NCI-H460 (cell line): ENCODE data around the gene VMAC. TPM values are rescaled to one million over a fixed set of nuclear protein-coding genes. Genes with fewer than 3 reads are reported as not detected.
"Not testable (repeated sequence)": the region's sequence is repeated elsewhere in the genome, so short reads cannot be mapped to it uniquely, and the experiment has no call there.

ENCODE experiments used
- DNase-seq: peaks from one replicate; pipeline ENCODE4 v3.0.0-alpha.2; 2016; ENCODE audit warnings: low read depth; ENCODE audit errors: extremely low read depth
- total RNA-seq: library from RNA; depleted of rRNA; stranded (reverse); fragments of >200 nt; shearing (Covaris generic); gene quantifications from 2 replicates; pipeline ENCODE4 v1.2.3, GENCODE V29; 2014

Gene VMAC
- total RNA-seq, 1 experiment from 2014 or later = 3.7 TPM

- not testable (repeated sequence) for DNase-seq
These were observed 21.4 kb upstream of the VMAC start for GRCh38 chr19:5883157-5883873.

DNA sequence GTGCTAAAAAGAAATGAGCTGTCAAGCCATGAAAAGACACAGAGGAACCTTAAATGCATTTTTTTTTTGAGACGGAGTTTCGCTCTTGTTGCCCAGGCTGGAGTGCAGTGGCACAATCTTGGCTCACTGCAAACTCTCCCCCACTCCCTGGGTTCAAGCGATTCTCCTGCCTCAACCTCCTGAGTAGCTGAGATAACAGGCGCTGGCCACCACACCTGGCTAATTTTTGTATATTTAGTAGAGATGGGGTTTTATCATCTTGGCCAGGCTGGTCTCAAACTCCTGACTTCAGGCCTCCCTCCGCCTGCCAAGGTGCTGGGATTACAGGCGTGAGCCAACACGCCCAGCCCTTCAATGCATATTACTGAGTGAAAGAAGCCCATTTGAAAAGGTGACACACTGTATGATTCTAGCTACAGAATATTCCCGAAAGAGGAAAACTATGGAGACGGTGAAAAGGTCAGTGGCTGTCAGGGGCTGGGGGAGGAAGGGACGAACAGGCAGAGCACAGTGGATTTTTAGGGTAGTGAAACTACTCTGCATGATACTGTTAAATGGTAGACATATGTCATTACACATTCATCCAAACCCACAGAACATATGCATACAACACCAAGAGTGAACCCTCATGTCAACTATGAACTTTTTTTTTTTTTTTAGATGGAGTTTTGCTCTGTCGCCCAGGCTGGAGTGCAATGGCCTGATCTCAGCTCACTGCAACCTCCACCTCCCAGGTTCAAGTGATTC is 20.4 kb upstream of the VMAC start:
- not testable (repeated sequence) for DNase-seq

- no peak for DNase-seq
These were observed 15.2 kb upstream of the VMAC start for GRCh38 chr19:5889288-5889971.

- DNase-seq = no peak
These were observed 14.6 kb upstream of the VMAC start for GRCh38 chr19:5890099-5890498.

DNA sequence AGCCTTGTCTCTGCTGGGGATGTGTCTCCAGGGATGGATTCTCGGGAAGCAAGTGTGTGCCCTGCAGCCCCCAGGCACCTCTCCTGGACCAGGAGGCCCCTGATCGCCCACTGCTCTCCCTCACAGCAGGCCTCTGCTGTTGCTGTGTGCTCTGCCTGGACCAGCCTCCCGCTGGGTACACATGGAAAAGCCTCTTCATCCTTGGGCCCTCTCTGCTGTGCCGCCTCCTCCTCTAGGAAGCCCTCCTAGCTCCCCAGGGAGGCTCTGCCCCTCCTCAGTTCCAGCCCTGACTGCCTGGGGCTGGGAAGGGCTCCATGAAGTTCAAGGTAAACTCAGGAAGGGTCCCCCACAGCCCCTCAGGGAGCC is 13.1 kb upstream of the VMAC start:
- no peak for DNase-seq

GRCh38 chr19:5891938-5892771 is 12.5 kb upstream of the VMAC start:
- DNase-seq = peak; percentile 16

DNA sequence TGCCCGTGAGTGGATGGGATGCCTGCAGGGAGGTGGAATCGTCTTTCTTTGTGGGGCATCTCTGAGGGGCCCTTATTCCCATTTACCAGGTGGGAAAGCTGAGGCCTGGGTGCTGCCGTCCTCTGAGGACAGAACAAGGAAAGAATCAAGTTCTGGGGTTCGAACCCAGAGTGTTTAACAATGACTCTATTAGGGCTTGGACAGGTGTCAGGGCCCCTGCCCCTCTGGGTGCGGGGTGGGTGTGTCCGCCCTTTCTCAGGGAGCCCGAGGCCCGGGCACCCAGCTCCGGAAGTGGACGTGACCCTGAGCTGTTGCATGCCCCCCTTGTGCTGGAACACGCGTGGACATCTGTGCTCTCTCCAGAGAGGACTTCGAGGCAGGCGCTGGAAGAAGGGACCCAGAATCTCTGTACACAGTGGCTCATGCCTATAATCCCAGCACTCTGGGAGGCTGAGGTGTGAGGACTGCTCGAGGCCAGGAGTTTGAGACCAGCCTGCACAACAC is 11.8 kb upstream of the VMAC start:
- no peak for DNase-seq

GRCh38 chr19:5893296-5893903 is 11.3 kb upstream of the VMAC start:
- DNase-seq = no peak

- DNase-seq = no peak
These were observed 10.6 kb upstream of the VMAC start for GRCh38 chr19:5893907-5894703.

- DNase-seq = no peak
These were observed 9.8 kb upstream of the VMAC start for GRCh38 chr19:5894704-5895349.

DNA sequence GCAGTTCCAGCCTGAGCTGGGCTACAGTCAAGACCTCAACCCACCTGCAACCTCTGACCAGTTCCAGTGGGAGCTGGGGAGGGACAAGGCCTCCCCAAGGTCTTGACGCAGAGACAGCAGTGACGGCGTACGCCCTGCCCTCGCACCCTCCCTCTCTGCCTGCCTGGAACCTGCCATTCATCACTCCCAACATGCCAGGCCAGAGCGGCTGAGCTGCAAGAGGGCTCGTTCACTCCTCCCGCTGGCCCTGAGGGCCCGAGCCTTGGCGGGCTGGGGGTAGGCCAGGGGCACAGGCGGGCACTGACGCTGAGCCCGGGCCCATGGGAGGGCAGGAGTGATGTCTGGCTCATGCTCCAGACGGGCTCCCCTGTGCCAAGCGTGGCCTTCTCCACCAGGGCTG is 9.3 kb upstream of the VMAC start:
- no peak for DNase-seq

- DNase-seq = no peak
These were observed 8.8 kb upstream of the VMAC start for GRCh38 chr19:5895890-5896289.

- DNase-seq = no peak
These were observed 8.2 kb upstream of the VMAC start for GRCh38 chr19:5896365-5897076.

GRCh38 chr19:5897189-5897969 is 7.3 kb upstream of the VMAC start:
- no peak for DNase-seq

DNA sequence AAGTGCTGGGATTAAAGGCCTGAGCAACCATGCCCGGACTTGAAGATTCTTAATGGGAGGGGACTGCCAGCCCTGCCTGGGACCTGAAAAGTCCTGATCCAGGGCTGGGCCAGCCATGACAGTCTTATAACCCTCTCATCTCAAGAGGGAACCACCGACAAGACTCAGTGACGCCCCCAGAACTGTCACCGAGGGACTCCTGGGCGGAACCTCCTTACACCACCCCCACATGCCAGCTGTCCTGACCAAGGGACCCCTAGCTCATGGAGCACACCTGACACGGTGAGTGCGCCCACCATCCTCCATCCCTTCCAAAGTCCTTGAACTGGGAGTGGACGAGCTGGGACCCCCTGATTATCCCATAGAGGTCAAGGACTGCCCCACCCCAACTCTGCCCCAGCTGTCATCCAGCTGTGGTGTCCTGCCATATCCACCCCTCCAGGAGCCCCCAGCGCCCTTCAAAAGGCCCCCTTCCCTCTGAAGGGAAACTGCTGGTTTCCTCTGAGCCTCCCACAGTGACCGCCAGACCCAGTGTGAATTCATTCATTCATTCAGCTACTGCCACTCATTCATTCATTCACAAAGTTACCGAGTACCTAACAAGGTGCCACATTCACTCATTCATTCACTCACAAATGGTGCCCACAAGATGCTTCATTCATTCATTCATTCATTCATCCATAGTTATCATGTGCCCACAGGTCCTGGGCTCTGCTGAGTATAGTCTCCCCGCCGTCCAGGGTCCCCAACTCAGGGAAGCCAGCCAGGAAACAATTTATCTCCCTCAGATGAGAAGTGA is 4.7 kb upstream of the VMAC start:
- DNase-seq = no peak

DNA sequence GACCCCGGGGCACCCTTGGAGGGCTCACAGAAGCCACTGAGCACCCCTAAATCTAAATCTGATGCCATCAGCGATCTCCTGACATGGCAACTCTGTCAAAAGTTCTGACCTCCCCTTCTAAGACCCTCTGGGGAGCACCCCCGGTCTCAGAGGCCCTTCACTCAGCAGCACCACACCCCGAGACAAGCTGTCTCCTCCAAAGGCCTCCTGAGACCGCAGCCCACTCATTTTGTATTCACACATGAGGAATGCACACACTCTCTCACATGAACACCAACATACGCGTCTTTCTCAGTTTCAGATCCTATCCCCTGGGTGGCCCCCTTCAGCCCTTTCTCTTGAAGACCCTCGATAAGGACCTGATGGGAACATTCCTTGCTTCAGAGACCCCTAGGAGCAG is 3.7 kb upstream of the VMAC start:
- DNase-seq = no peak
